HEK293 (cell line): Measurements from ENCODE around the gene NEK2.

ENCODE experiments used
- GLI2 ChIP-seq: fragments of 450-650 bp; formaldehyde crosslinking; IDR thresholded peaks from 2 replicates; pipeline ENCODE4; 2017; ENCODE audit warnings: missing biosample characterization, missing genetic modification characterization, low read depth, borderline replicate concordance
- HOXA7 ChIP-seq: sonication (generic); formaldehyde crosslinking; IDR thresholded peaks from 2 replicates; pipeline ENCODE4 v1.8.1; 2022; ENCODE audit warnings: missing genetic modification reagents, borderline replicate concordance
- SALL2 ChIP-seq: fragments of 450-650 bp; formaldehyde crosslinking; IDR thresholded peaks from 2 replicates; pipeline ENCODE4 v1.5.0; 2017; ENCODE audit warnings: missing biosample characterization, mild to moderate bottlenecking, missing genetic modification characterization, borderline replicate concordance
- ZBTB1 ChIP-seq: fragments of 450-650 bp; formaldehyde crosslinking; IDR thresholded peaks from 2 replicates; pipeline ENCODE4 v1.5.1; 2016; ENCODE audit warnings: missing biosample characterization, missing genetic modification characterization
- ZBTB8A ChIP-seq: fragments of 450-650 bp; formaldehyde crosslinking; IDR thresholded peaks from 2 replicates; pipeline ENCODE4 v1.5.1; 2016; ENCODE audit warnings: missing biosample characterization, missing genetic modification characterization
- ZNF23 ChIP-seq: fragments of 450-650 bp; formaldehyde crosslinking; IDR thresholded peaks from 2 replicates; pipeline ENCODE4 v1.5.1; 2016; ENCODE audit warnings: missing biosample characterization, missing genetic modification characterization, borderline replicate concordance
- ZNF571 ChIP-seq: fragments of 450-650 bp; formaldehyde crosslinking; IDR thresholded peaks from 2 replicates; pipeline ENCODE4 v1.5.0; 2017; ENCODE audit warnings: missing biosample characterization, missing genetic modification characterization
- TF ChIP-seq, protein P1 (sequence below): fragments of 450-650 bp; formaldehyde crosslinking; IDR thresholded peaks from 2 replicates; pipeline ENCODE4 v1.5.1; 2016; ENCODE audit warnings: missing biosample characterization, missing genetic modification characterization, low read depth
- TF ChIP-seq, protein P2 (sequence below): fragments of 450-650 bp; formaldehyde crosslinking; IDR thresholded peaks from 2 replicates; pipeline ENCODE4 v1.5.1; 2016; ENCODE audit warnings: missing biosample characterization, missing genetic modification characterization
- TF ChIP-seq, protein P3 (sequence below): fragments of 450-650 bp; formaldehyde crosslinking; IDR thresholded peaks from 2 replicates; pipeline ENCODE4; 2016; ENCODE audit warnings: missing biosample characterization, missing genetic modification characterization
- TF ChIP-seq, protein P4 (sequence below): sonication (generic); formaldehyde crosslinking; IDR thresholded peaks from 2 replicates; pipeline ENCODE4 v1.8.1; 2022; ENCODE audit warnings: mild to moderate bottlenecking, moderate library complexity, missing genetic modification reagents
- TF ChIP-seq, protein P5 (sequence below): fragments of 450-650 bp; formaldehyde crosslinking; IDR thresholded peaks from 2 replicates; pipeline ENCODE4 v1.5.1; 2016; ENCODE audit warnings: missing biosample characterization, missing genetic modification characterization
- TF ChIP-seq, protein P6 (sequence below): fragments of 450-650 bp; formaldehyde crosslinking; IDR thresholded peaks from 2 replicates; pipeline ENCODE4 v1.5.1; 2016; ENCODE audit warnings: missing biosample characterization, missing genetic modification characterization, borderline replicate concordance

DNA sequence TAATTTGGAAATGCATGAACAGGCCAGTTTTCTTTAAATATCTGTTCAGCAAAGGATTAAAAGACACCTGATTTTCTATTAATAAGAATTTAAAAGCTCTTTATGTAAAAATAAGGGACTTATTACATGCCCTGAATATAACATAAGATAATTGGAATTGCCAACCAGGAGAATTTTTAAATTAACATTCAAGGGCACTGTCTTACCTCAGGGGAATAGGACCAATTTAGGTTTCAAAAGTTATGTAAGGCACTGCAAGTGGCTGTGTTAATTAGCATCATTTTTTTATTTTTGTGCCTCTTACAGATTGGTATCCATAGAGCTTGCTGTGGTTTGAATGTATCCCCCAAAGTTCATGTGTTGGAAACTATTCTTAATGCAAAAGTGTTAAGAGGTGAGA, 1.3 kb upstream of the NEK2 start:
- TF ChIP-seq, protein P1, sequence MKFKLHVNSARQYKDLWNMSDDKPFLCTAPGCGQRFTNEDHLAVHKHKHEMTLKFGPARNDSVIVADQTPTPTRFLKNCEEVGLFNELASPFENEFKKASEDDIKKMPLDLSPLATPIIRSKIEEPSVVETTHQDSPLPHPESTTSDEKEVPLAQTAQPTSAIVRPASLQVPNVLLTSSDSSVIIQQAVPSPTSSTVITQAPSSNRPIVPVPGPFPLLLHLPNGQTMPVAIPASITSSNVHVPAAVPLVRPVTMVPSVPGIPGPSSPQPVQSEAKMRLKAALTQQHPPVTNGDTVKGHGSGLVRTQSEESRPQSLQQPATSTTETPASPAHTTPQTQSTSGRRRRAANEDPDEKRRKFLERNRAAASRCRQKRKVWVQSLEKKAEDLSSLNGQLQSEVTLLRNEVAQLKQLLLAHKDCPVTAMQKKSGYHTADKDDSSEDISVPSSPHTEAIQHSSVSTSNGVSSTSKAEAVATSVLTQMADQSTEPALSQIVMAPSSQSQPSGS (tag by site-specific recombination): no peak
- no peak for TF ChIP-seq ZNF571
- TF ChIP-seq, protein P2, sequence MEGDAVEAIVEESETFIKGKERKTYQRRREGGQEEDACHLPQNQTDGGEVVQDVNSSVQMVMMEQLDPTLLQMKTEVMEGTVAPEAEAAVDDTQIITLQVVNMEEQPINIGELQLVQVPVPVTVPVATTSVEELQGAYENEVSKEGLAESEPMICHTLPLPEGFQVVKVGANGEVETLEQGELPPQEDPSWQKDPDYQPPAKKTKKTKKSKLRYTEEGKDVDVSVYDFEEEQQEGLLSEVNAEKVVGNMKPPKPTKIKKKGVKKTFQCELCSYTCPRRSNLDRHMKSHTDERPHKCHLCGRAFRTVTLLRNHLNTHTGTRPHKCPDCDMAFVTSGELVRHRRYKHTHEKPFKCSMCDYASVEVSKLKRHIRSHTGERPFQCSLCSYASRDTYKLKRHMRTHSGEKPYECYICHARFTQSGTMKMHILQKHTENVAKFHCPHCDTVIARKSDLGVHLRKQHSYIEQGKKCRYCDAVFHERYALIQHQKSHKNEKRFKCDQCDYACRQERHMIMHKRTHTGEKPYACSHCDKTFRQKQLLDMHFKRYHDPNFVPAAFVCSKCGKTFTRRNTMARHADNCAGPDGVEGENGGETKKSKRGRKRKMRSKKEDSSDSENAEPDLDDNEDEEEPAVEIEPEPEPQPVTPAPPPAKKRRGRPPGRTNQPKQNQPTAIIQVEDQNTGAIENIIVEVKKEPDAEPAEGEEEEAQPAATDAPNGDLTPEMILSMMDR (tag by site-specific recombination): no peak
- TF ChIP-seq, protein P3, sequence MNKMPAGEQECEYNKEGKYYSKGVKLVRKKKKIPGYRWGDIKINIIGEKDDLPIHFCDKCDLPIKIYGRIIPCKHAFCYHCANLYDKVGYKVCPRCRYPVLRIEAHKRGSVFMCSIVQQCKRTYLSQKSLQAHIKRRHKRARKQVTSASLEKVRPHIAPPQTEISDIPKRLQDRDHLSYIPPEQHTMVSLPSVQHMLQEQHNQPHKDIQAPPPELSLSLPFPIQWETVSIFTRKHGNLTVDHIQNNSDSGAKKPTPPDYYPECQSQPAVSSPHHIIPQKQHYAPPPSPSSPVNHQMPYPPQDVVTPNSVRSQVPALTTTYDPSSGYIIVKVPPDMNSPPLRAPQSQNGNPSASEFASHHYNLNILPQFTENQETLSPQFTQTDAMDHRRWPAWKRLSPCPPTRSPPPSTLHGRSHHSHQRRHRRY (tag by site-specific recombination): no peak
- TF ChIP-seq, protein P4, sequence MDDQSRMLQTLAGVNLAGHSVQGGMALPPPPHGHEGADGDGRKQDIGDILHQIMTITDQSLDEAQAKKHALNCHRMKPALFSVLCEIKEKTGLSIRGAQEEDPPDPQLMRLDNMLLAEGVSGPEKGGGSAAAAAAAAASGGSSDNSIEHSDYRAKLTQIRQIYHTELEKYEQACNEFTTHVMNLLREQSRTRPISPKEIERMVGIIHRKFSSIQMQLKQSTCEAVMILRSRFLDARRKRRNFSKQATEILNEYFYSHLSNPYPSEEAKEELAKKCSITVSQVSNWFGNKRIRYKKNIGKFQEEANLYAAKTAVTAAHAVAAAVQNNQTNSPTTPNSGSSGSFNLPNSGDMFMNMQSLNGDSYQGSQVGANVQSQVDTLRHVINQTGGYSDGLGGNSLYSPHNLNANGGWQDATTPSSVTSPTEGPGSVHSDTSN (CRISPR knock-in tag): no peak
- TF ChIP-seq ZBTB1: no peak
- TF ChIP-seq ZBTB8A (tag by site-specific recombination): no peak
- TF ChIP-seq ZNF23 (tag by site-specific recombination): no peak
- TF ChIP-seq HOXA7: no peak
- TF ChIP-seq SALL2 (tag by site-specific recombination): no peak
- TF ChIP-seq GLI2 (tag by site-specific recombination): no peak
- TF ChIP-seq, protein P5, sequence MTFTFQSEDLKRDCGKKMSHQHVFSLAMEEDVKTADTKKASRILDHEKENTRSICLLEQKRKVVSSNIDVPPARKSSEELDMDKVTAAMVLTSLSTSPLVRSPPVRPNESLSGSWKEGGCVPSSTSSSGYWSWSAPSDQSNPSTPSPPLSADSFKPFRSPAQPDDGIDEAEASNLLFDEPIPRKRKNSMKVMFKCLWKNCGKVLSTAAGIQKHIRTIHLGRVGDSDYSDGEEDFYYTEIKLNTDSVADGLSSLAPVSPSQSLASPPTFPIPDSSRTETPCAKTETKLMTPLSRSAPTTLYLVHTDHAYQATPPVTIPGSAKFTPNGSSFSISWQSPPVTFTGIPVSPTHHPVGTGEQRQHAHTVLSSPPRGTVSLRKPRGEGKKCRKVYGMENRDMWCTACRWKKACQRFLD: no peak
- TF ChIP-seq, protein P6, sequence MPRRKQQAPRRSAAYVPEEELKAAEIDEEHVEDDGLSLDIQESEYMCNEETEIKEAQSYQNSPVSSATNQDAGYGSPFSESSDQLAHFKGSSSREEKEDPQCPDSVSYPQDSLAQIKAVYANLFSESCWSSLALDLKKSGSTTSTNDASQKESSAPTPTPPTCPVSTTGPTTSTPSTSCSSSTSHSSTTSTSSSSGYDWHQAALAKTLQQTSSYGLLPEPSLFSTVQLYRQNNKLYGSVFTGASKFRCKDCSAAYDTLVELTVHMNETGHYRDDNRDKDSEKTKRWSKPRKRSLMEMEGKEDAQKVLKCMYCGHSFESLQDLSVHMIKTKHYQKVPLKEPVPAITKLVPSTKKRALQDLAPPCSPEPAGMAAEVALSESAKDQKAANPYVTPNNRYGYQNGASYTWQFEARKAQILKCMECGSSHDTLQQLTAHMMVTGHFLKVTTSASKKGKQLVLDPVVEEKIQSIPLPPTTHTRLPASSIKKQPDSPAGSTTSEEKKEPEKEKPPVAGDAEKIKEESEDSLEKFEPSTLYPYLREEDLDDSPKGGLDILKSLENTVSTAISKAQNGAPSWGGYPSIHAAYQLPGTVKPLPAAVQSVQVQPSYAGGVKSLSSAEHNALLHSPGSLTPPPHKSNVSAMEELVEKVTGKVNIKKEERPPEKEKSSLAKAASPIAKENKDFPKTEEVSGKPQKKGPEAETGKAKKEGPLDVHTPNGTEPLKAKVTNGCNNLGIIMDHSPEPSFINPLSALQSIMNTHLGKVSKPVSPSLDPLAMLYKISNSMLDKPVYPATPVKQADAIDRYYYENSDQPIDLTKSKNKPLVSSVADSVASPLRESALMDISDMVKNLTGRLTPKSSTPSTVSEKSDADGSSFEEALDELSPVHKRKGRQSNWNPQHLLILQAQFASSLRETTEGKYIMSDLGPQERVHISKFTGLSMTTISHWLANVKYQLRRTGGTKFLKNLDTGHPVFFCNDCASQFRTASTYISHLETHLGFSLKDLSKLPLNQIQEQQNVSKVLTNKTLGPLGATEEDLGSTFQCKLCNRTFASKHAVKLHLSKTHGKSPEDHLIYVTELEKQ (tag by site-specific recombination): no peak
